OCI-LY7 (cell line): ENCODE measurements around the gene NEAT1. TPM values are rescaled to one million over a fixed set of nuclear protein-coding genes. Genes with fewer than 3 reads are reported as not detected.

Experiments used
- BruUV-seq: library from RNA; stranded (reverse); fragments of 400-500 nt; replicated peaks from 2 replicates; lab custom pipeline; 2021; lab: Mats Ljungman, UMichigan
- CTCF ChIA-PET: fragments of 300-600 bp; sonication (Branson Sonifier 250); formaldehyde crosslinking; loops from one replicate; lab custom pipeline; 2022; ENCODE audit warnings: antibody characterized with exemption; ENCODE audit not compliant: unreplicated experiment; lab: Charles Lee
- POLR2A ChIA-PET: fragments of 300-600 bp; sonication (Branson Sonifier 250); formaldehyde crosslinking; loops from one replicate; lab custom pipeline; 2022; ENCODE audit warnings: antibody characterized with exemption; lab: Charles Lee
- DNase-seq: peaks from one replicate; pipeline ENCODE4 v3.0.0-alpha.2; 2015; ENCODE audit warnings: low spot score
- H2AFZ ChIP-seq: fragments of 200-600 bp; sonication (generic), shearing (Covaris generic); 2 replicates; pipeline ENCODE4 v1.6.1; 2014; ENCODE audit warnings: mild to moderate bottlenecking, antibody characterized with exemption, low read length, moderate library complexity
- H3K27ac ChIP-seq: fragments of 200-600 bp; sonication (generic); 2 replicates; pipeline ENCODE4 v1.5.1; 2014; ENCODE audit warnings: mixed run types, low read depth, mild to moderate bottlenecking, moderate library complexity, low read length, inconsistent platforms; ENCODE audit not compliant: poor library complexity, severe bottlenecking
- H3K36me3 ChIP-seq: fragments of 200-600 bp; sonication (generic); 2 replicates; pipeline ENCODE4 v1.6.1; 2014; ENCODE audit warnings: mild to moderate bottlenecking, antibody characterized with exemption, low read length, moderate library complexity, mixed read lengths; ENCODE audit not compliant: insufficient read depth
- H3K4me1 ChIP-seq: fragments of 200-600 bp; sonication (generic); 2 replicates; pipeline ENCODE4 v1.5.1; 2014; ENCODE audit warnings: mild to moderate bottlenecking, low read length; ENCODE audit not compliant: insufficient read depth, poor library complexity, severe bottlenecking
- H3K4me2 ChIP-seq: fragments of 200-600 bp; sonication (generic); 2 replicates; pipeline ENCODE4 v1.6.1; 2014; ENCODE audit warnings: mild to moderate bottlenecking, low read length
- H3K4me3 ChIP-seq: fragments of 200-600 bp; sonication (generic); 2 replicates; pipeline ENCODE4 v1.5.1; 2014; ENCODE audit warnings: mild to moderate bottlenecking, low read depth, low read length; ENCODE audit not compliant: poor library complexity, severe bottlenecking
- H3K79me2 ChIP-seq: fragments of 200-600 bp; sonication (generic); 2 replicates; pipeline ENCODE4 v1.6.1; 2016; ENCODE audit warnings: low read depth, mild to moderate bottlenecking, low read length, moderate library complexity, mixed read lengths; ENCODE audit not compliant: insufficient read depth
- H3K9me2 ChIP-seq: fragments of 200-600 bp; sonication (generic); 2 replicates; pipeline ENCODE4 v1.6.1; 2016; ENCODE audit warnings: mild to moderate bottlenecking, low read length, mixed read lengths; ENCODE audit not compliant: insufficient read depth
- H3K9me3 ChIP-seq: fragments of 200-600 bp; sonication (generic); 2 replicates; pipeline ENCODE4 v1.6.1; 2014; ENCODE audit warnings: mild to moderate bottlenecking, mixed run types, low read length, mixed read lengths
- H4K20me1 ChIP-seq: fragments of 200-600 bp; sonication (generic); 2 replicates; pipeline ENCODE4 v1.6.1; 2014; ENCODE audit warnings: mild to moderate bottlenecking, antibody characterized with exemption, low read length, moderate library complexity, mixed read lengths; ENCODE audit not compliant: insufficient read depth
- CTCF ChIP-seq: fragments of 200-600 bp; sonication (generic); conservative IDR thresholded peaks from 2 replicates; pipeline ENCODE4 v1.5.1; 2014; ENCODE audit warnings: mild to moderate bottlenecking, antibody characterized with exemption, low read length, moderate library complexity, mixed read lengths
- EZH2phosphoT487 ChIP-seq: fragments of 200-600 bp; sonication (generic); IDR thresholded peaks from 2 replicates; pipeline ENCODE4 v1.6.1; 2018; ENCODE audit warnings: low read depth, borderline replicate concordance, mild to moderate bottlenecking, mixed run types, antibody characterized with exemption, low read length, moderate library complexity, mixed read lengths
- intact Hi-C: fragments of 100-400 bp; cut with micrococcal nuclease; formaldehyde crosslinking; loops from one replicate; pipeline ENCODE4 v1.10.0; 2022; ENCODE audit not compliant: unreplicated experiment
- total RNA-seq, 2 experiments: library from RNA; depleted of rRNA in 1 of 2; stranded (reverse); fragments of >200 nt in 1 of 2; shearing (Covaris generic) in 1 of 2; gene quantifications; 2 replicates each; pipeline ENCODE4 v1.2.3, GENCODE V29; 2014 to 2022

Gene NEAT1
- total RNA-seq, 2 experiments from 2014 or later = 30.1 to 440 TPM

DNA sequence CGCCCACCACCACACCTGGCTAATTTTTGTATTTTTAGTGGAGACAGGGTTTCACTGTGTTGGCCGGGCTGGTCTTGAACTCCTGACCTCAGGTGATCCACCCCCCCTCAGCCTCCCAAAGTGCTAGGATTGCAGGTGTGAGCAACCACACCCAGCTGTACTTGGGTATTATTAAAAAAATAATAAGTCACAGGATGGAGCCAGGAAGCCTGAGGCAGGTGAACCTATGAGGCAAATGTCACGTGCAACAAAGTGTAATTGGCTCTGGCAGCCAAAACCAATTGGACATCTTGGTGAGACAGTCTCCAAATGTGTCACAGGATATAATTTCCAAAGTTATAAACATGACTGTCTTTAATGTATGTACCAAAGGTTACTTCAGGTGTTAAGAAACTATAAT lies 52.3 kb downstream of the NEAT1 start:
- H3K4me1 ChIP-seq = peaks cover 53% of the 10 kb centered on the region
- CTCF ChIA-PET = no interaction called here
- H3K9me2 ChIP-seq = no peaks in the 10 kb centered on the region
- no peak overlapping the region for H2AFZ ChIP-seq
- peaks cover 17% of the 10 kb centered on the region; the same call in 1 of the 2 replicates for H3K79me2 ChIP-seq
- H3K4me3 ChIP-seq = no peak overlapping the region
- H3K27ac ChIP-seq = peak overlapping the region; percentile 12
- H3K36me3 ChIP-seq = no peaks in the 10 kb centered on the region
- no peaks in the 10 kb centered on the region for H4K20me1 ChIP-seq
- no peak for DNase-seq
- H3K4me2 ChIP-seq = no peak overlapping the region
- H3K9me3 ChIP-seq = no peaks in the 10 kb centered on the region
- no TSS peak for BruUV-seq
- intact Hi-C loops = no loop called here
- no peak for TF ChIP-seq EZH2phosphoT487
- TF ChIP-seq CTCF = no peak
- POLR2A ChIA-PET = interaction anchor here (6.8 kb wide), 1 partner anchor 15 kb away, joined by 108 read pairs; no protein-coding TSS in a partner anchor

DNA sequence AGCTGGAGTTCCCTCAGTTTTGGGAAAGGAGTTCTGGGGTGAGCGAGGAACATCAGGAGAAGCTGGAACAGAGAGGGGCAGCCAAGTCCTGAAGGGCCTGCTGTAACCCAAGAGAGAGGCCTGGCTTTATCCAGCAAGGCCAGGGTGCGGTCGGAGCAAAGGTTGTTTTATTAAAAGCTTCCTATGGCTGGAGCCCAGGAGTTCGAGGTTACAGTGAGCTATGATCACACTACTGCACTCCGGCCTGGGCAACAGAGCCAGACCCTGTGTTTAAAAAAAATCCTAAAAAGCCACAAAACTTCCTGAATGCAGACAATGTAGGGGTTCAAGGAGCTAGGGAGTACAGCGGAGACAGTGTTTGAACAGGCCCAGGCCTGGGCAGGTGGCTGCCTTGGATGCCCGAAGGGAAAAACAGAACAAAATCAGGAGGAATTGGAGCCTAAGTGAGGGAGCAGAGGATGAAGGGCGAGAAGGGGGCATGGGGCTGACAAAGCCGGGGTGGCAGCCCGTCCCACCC lies 54.1 kb downstream of the NEAT1 start:
- CTCF ChIA-PET = interaction anchor here (0.8 to 1.3 kb wide), 4 partner anchors 8 to 31 kb away, joined by 3 read pairs; no protein-coding TSS in a partner anchor
- Histone ChIP-seq H4K20me1 (no peaks in the 10 kb centered on the region), H3K79me2 (peaks cover 15% of the 10 kb centered on the region; the same call in 1 of the 2 replicates), H3K9me2 (no peaks in the 10 kb centered on the region), H3K4me2 (peak overlapping the region; percentile 98), H3K27ac (peak overlapping the region; percentile 78), H2AFZ (0 out of 2 replicates have a peak overlapping the region, but pooled peaks have one; percentile 26), H3K4me3 (peak overlapping the region; percentile 88), H3K4me1 (peaks cover 38% of the 10 kb centered on the region), H3K9me3 (no peaks in the 10 kb centered on the region), H3K36me3 (no peaks in the 10 kb centered on the region)
- POLR2A ChIA-PET = interaction anchor here (0.6 to 6.8 kb wide), 7 partner anchors 8 to 95 kb away, joined by 3 to 121 read pairs (median 5); partner anchors contain the start of gene MALAT1
- DNase-seq = no peak
- intact Hi-C loops = loop anchor here (1.0 to 2.0 kb wide), 2 partner anchors 21 to 94 kb away; partner anchors contain the start of gene SLC25A45
- TF ChIP-seq CTCF (0 out of 2 replicates have a peak, but pooled peaks have one; percentile 5), EZH2phosphoT487 (no peak)
- TSS peak; percentile 97 for BruUV-seq
